Bronchus fibroblast of lung (primary cell): ENCODE data around the gene KRTAP22-2. TPM values are rescaled to one million over a fixed set of nuclear protein-coding genes. Genes with fewer than 3 reads are reported as not detected.

ENCODE experiments used
- total RNA-seq: library from RNA; depleted of rRNA; stranded (reverse); fragments of >200 nt; gene quantifications from 2 replicates; pipeline ENCODE4 v1.2.3, GENCODE V29; 2015

KRTAP22-2 gene
- total RNA-seq, result not detected in 2 replicates

DNA sequence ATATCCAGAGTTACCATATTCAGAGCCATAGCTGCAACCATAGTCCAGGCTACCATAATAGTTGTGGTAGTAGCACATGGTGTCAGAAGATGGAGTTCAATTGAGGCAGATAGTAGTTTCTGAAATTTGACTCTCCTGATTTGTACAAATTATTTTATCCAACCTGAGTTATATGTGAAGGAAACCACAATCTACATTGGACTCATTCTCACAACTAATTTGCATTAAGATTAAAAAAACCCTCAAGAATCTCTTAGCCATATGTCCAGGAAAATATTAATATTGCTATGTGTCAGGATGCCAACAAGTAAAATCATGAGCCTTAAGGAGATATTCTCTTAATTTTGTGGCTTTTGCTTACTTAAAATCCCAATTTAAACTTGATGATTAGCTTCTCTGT, at the start of gene KRTAP22-2:
TSS of gene KRTAP22-2 (minus strand) at position 101 of the 400 bp plus-strand sequence.

DNA sequence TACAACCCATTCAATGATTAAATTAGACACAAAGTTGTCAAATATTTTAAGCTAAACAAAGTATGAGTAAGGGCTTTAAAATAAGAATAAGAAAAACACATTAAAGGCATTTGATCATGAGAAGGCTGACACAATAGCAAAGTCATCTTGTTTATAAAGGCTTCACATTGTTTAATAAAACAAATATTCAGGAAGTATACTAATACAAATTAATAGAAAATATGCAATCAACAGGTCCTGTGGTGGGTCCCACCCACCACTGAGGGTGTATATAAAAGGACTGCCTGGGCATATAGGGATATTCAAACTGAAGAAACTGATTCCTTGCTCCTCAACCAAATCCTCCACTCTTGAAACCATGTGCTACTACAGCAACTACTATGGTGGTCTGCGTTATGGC, 44.7 kb upstream of the KRTAP22-2 start, which contains the start of gene KRTAP20-2:
TSS of gene KRTAP20-2 (plus strand) at position 301 of the 400 bp plus-strand sequence. CDS start at position 359, 58 bp downstream.

DNA sequence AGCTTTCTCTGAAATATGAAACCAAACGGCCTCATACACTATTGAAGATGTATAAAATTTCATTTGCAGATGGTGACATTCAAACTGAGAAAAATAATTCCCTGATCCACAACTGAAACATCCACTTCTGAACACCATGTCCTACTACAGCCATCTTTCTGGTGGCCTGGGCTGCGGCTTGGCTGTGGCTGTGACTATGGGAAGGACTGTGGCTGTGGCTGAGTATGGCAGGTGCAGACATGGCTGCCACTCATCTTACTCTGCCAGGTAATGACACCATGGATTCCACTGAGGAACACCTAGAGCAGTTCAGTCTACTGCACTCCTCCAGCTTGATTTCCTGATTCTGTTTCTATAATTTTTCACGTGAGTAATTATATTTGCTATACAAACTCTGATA, 30.3 kb upstream of the KRTAP22-2 start, which contains the start of gene KRTAP20-4:
TSS of gene KRTAP20-4 (plus strand) at position 106 of the 400 bp plus-strand sequence.

DNA sequence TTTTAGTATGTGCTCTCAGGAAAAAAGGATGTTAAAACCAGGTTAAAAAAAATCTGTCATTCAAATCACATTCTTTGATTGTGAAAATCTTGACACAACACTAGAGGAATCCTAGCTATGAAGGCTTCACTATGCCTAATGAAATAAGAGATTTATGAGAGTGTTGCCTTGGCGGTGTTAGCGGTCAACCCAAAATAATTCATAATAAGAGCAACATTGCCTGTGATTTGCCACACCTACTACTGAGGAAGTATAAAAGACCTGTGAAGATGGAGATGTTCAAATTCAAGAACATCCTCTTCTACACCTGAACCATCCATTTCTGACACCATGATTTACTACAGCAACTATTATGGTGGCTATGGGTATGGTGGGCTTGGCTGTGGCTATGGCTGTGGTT, 25.9 kb upstream of the KRTAP22-2 start, which contains the start of gene KRTAP20-1:
TSS of gene KRTAP20-1 (plus strand) at position 301 of the 400 bp plus-strand sequence. CDS start at position 331, 30 bp downstream.

DNA sequence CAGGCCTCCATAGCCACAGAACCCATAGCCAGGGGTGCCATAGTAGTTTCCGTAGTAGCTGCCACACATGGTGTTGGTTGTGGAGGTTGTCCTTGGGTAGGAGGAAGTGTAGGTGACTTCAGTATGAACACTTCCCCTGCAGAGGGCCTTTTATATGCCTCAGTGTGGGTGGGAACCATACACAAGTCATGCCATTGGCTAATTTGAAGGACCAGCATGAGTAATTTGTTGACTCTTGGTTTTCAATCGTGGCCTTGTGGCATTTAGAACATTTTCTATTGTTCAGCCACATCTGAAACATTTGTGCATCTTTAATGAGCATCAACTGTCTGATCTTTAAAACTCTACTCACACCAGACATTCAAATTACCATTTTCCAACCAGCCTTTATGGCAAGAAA, 23.6 kb upstream of the KRTAP22-2 start, which contains the start of gene KRTAP6-1:
TSS of gene KRTAP6-1 (minus strand) at position 95 of the 400 bp plus-strand sequence. CDS start at position 69, 26 bp downstream.

DNA sequence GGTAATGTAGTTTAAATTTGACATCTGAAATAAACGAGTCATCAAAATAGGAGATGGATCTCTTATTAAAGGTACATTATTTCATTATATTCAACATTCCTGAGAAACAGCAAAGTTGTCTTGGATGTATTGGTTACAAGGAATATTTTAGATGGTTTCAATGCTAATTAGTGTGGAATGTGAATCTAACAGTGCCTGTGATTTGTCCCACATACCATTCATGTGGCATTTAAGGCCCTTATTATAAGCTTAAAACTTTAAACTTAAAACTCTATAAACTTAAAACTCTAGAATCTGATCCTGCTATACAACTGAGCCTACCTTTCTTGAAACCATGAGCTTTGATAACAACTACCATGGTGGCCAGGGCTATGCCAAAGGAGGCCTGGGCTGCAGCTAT, 10.6 kb upstream of the KRTAP22-2 start, which contains the start of gene KRTAP22-1:
TSS of gene KRTAP22-1 (plus strand) at position 301 of the 400 bp plus-strand sequence.

DNA sequence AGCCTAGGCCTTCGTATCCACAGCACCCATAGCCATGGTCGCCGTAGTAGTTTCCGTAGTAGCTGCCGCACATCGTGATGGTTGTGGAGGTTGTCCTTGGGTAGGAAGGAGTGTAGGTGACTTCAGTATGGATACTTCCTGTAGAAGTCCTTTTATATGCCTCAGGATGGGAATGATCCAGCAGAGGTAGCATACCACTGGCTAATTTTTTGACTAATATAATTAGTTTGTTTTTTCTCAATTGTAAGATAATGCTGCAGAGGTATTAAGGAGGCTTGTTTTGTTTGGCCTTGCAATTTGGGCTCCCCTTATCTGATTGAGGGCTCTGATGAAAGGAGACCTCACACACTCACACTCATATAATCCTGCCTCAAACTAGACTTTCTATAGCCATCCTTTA, 8.6 kb upstream of the KRTAP22-2 start, which contains the start of gene KRTAP6-2:
TSS of gene KRTAP6-2 (minus strand) at position 101 of the 400 bp plus-strand sequence. CDS start at position 73, 28 bp downstream.

DNA sequence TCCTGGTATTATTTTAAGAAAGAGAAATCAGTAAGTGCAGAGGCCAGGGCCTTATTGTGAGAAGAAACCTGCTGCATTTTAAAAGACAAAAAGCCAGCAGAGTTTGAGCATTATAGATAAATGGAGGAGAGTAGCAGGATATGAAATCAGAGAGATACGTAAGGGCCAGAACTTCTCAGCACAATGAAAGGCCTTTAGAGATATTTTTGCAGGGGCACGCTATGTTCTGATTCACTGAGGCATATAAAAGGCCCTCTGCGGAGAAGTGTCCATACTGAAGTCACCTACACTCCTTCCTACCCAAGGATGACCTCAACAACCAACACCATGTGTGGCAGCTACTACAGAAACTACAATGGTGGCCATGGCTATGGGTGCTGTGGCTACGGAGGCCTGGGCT, 1.9 kb upstream of the KRTAP22-2 start, which contains the start of gene KRTAP6-3:
TSS of gene KRTAP6-3 (plus strand) at position 301 of the 400 bp plus-strand sequence. CDS start at position 307, 6 bp downstream.

DNA sequence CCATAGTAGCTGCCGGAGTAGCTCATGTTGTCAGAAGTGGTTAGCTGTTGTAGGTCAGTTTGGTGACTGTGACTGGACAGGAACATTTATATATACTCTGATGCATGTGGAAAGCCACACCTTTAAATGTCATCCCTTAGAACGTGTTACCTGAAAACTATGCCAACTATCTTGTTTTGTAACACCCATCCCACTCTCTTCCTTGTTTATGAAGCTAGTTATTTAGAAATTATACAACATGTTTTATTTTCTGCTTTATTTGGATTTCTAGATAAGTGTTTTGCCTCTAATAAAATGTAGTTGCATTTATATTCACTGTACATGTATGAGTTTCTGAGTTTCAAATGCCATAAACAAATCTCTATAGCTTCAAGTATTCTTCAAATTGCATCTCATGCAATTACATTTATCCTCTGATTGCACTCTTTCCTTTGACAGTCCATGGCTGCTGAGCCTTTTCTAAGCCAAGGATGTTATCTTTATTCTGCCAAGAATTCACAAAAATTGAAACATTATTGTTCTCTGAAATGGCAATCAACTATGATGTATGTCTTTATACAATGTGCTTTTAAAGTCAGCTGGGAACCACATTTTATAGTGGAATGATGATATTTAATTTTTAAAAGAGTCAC, 28.8 kb downstream of the KRTAP22-2 start, which contains the start of gene KRTAP19-7:
TSS of gene KRTAP19-7 (minus strand) at position 51 of the 632 bp plus-strand sequence. CDS start at position 26, 25 bp downstream.

DNA sequence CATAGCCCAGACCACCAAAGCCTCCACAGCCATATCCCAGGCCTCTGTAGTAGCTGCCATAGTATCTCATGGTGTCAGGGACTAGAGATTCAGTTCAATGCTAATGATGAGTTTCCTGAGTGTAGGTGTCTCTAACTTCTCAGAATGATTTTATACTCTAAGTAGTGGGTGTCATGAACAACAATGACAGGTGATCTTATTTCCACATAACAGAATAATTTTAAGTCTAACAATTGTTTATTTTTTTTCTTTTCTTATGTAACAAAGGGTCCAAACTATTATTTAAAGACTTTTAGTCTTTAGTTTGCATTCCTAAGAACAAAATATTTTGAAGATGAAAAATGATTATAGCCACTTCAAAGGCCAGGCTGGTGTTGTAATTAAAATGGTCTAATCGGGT, 48.4 kb downstream of the KRTAP22-2 start, which contains the start of gene KRTAP19-6:
TSS of gene KRTAP19-6 (minus strand) at position 101 of the 400 bp plus-strand sequence. CDS start at position 70, 31 bp downstream.

Other genes starting within 250 kb of the KRTAP22-2 start
- not detected in 2 replicates for gene KRTAP23-1, start 241.8 kb downstream of the KRTAP22-2 start, total RNA-seq
- gene KRTAP13-2, start 218.1 kb downstream of the KRTAP22-2 start, total RNA-seq, result not detected in 2 replicates
- gene KRTAP13-1, start 194.4 kb downstream of the KRTAP22-2 start, total RNA-seq, result not detected in 2 replicates
- not detected in 2 replicates for gene KRTAP13-3, start 164.5 kb downstream of the KRTAP22-2 start, total RNA-seq
- gene KRTAP13-4, start 160.2 kb downstream of the KRTAP22-2 start, total RNA-seq, result not detected in 2 replicates
- not detected in 2 replicates for gene KRTAP15-1, start 150.1 kb downstream of the KRTAP22-2 start, total RNA-seq
- not detected in 2 replicates for gene KRTAP19-1, start 110.0 kb downstream of the KRTAP22-2 start, total RNA-seq
- gene KRTAP19-2, start 103.0 kb downstream of the KRTAP22-2 start, total RNA-seq, result not detected in 2 replicates
- gene KRTAP19-3, start 98.4 kb downstream of the KRTAP22-2 start, total RNA-seq, result not detected in 2 replicates
- not detected in 2 replicates for gene KRTAP19-4, start 93.2 kb downstream of the KRTAP22-2 start, total RNA-seq
- gene KRTAP19-5, start 88.3 kb downstream of the KRTAP22-2 start, total RNA-seq, result not detected in 2 replicates
- not detected in 2 replicates for gene KRTAP19-6, start 48.5 kb downstream of the KRTAP22-2 start, total RNA-seq
- gene KRTAP19-7, start 29.1 kb downstream of the KRTAP22-2 start, total RNA-seq, result not detected in 2 replicates
- not detected in 2 replicates for gene KRTAP6-3, start 2.0 kb upstream of the KRTAP22-2 start, total RNA-seq
- gene KRTAP6-2, start 8.5 kb upstream of the KRTAP22-2 start, total RNA-seq, result not detected in 2 replicates
- gene KRTAP22-1, start 10.7 kb upstream of the KRTAP22-2 start, total RNA-seq, result not detected in 2 replicates
- not detected in 2 replicates for gene KRTAP6-1, start 23.5 kb upstream of the KRTAP22-2 start, total RNA-seq
- gene KRTAP20-1, start 26.0 kb upstream of the KRTAP22-2 start, total RNA-seq, result not detected in 2 replicates
- not detected in 2 replicates for gene KRTAP20-4, start 30.2 kb upstream of the KRTAP22-2 start, total RNA-seq
- not detected in 2 replicates for gene KRTAP20-2, start 44.8 kb upstream of the KRTAP22-2 start, total RNA-seq
- not detected in 2 replicates for gene KRTAP20-3, start 52.5 kb upstream of the KRTAP22-2 start, total RNA-seq
- gene KRTAP21-3, start 128.4 kb upstream of the KRTAP22-2 start, total RNA-seq, result not detected in 2 replicates
- not detected in 2 replicates for gene KRTAP21-2, start 156.9 kb upstream of the KRTAP22-2 start, total RNA-seq
- not detected in 2 replicates for gene KRTAP21-1, start 165.0 kb upstream of the KRTAP22-2 start, total RNA-seq
- gene KRTAP8-1, start 222.9 kb upstream of the KRTAP22-2 start, total RNA-seq, result not detected in 2 replicates
- gene KRTAP7-1, start 239.4 kb upstream of the KRTAP22-2 start, total RNA-seq, result not detected in 2 replicates